DMS53 (cell line): ENCODE results near the gene CD101.

Experiments
- DNase-seq: peaks from one replicate; lab custom pipeline; 2025; lab: John Stamatoyannopoulos, UW

Gene CD101

DNA sequence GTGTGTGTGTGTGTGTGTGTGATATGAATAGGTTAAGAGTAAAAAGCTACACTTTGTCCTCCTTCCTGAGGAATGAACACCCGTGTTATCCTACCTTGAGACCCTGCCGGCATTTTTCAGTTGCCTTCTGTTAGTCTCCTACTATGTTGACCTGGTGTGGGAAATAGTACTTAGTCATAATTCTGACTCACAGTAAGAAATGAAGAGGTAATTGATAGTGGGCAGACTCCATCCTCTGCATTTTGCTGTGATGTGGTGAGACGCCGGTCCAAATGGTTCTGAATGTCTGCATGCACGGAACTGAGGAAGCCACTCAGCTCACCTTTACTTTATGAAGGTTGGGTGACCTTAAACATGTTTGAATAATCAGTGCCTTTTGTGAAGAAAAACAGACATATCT, 12.6 kb downstream of the CD101 start:
- peak; percentile 17 for DNase-seq

GRCh38 chr1:117015724-117016123, 14.2 kb downstream of the CD101 start:
- no peak for DNase-seq

DNA sequence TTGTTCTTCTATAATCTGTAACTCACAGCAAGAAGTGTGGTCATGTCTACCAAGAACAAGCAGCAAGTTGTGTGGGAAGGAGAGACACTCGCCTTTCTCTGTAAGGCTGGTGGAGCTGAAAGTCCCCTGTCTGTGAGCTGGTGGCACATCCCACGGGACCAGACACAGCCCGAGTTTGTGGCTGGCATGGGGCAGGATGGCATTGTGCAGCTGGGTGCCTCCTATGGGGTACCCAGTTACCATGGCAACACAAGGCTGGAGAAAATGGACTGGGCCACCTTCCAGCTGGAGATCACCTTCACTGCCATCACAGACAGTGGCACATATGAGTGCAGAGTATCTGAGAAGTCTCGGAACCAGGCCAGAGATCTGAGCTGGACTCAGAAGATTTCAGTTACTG, 15.5 kb downstream of the CD101 start:
- no peak for DNase-seq

DNA sequence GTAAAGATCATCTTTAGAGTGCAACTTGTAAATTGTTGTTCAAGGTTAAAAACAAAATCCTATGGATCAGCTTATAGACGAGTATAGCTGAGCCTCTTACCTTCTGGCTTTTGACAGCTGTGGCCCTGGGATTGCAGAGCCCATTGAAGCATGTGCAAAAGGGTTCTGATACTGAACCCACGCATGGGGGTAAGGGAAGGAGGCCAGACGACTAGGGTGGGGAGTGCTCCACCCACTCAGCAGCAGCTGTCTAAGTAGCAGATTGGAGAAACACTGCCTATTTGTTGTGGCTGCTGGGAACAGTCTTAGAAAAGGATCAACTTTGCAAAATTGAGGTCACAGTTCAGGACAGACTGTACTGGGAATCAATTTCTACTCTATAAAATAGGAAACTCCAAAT, 16.1 kb downstream of the CD101 start:
- no peak for DNase-seq

DNA sequence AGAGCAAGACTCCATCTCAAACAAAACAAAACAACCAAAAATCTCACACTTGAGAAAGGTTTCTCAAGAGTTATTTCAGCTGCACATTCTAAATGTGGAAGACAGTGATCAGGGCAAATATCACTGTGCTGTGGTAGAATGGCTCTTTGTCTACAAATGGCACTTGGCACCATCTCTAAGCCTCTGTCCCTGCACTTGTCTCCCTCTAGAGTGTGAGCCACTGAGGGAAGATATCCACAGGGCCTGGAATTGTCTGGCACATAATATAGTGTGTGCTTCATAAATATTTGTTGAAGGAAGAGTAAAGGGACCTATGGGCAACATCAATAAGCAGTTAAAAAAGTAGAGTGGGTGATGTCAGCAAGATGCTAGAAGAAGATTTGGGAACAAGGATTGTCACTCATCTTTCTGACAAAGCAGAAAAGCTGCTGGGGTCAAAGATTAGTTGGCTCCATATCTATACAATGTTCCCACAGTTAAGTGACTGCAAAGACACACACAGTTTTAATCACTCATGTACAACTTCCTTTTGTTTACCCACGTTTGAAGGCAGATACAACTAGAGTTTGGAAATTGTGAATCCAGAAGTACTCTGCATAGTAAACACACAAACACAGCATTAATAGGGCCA, 19.1 kb downstream of the CD101 start:
- no peak for DNase-seq

- DNase-seq = no peak
Measured at GRCh38 chr1:117022114-117022513, 20.6 kb downstream of the CD101 start.

DNA sequence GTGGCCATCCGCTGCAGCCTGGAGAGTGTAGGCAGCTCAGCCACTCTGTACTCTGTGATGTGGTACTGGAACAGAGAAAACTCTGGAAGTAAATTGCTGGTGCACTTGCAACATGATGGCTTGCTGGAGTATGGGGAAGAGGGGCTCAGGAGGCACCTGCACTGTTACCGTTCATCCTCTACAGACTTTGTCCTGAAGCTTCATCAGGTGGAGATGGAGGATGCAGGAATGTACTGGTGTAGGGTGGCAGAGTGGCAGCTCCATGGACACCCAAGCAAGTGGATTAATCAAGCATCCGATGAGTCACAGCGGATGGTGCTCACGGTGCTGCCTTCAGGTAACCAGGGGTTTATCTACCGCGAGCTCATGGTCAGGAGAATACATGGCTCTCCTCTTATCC, 24.0 kb downstream of the CD101 start:
- DNase-seq = no peak

- DNase-seq = no peak
Measured at GRCh38 chr1:117026361-117026760, 24.8 kb downstream of the CD101 start.

DNA sequence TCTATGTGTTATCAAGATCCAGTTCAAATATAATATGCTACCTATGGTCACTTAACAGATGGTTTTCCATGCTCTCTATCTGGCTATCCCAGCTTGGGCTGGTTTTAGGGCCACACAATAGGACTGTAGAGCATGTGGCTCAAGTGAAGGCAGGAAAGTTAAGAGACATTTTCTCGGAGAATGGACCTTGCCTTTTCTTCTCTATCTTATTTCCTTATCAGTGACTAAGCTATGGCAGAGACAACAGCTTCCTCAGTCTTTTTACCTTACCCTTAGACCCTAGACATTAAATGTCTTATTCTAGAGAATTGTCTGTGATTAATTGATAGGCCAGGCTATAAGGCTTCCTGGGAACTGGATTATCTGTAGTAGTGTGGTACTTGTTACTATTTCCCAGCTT, 28.1 kb downstream of the CD101 start:
- DNase-seq = no peak

DNA sequence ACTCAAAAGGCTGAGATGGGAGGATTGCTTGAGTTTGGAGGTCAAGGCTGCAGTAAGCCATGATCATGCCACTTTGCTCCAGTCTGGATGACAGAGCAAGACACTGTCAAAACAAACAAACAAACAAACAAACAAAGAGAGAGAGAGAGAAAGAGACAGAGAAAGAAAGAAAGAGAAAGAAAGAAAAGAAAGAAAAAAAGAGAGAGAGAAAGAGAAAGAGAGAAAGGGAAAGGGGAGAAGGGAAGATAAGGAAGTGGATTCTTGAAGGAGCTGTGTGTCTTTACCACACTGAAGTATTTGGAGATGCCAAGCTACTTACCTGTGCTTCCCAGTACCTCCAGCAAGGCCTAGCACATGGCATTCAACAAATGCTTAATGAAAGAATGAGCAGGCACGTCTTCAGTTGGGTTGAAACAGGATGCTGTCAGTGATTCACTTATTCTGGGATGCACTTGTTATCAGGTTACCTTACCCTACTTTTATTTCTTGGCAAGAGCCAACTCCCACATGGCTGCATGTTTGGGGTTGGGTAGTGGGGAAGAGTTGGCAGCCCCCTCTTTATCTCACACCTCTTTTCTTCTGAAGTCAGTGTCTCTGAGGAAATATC, 28.8 kb downstream of the CD101 start:
- DNase-seq = no peak

GRCh38 chr1:117032266-117032665, 30.7 kb downstream of the CD101 start:
- DNase-seq = no peak

GRCh38 chr1:117032681-117033539, 31.4 kb downstream of the CD101 start:
- no peak for DNase-seq

DNA sequence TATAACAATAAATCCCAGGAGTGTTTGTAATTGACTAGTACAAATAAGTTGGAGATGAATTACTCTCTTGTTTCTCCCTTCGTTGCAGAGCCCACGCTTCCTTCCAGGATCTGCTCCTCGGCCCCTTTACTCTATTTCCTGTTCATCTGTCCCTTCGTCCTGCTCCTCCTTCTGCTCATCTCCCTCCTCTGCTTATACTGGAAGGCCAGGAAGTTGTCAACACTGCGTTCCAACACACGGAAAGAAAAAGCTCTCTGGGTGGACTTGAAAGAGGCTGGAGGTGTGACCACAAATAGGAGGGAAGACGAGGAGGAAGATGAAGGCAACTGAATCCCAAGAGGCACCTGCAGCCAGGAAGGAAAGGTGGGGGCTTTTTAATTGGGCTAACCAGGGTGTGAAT, 32.2 kb downstream of the CD101 start:
- no peak for DNase-seq

GRCh38 chr1:117034791-117035290, 33.3 kb downstream of the CD101 start:
- no peak for DNase-seq

- DNase-seq = no peak
Measured at GRCh38 chr1:117036018-117036461, 34.5 kb downstream of the CD101 start.

DNA sequence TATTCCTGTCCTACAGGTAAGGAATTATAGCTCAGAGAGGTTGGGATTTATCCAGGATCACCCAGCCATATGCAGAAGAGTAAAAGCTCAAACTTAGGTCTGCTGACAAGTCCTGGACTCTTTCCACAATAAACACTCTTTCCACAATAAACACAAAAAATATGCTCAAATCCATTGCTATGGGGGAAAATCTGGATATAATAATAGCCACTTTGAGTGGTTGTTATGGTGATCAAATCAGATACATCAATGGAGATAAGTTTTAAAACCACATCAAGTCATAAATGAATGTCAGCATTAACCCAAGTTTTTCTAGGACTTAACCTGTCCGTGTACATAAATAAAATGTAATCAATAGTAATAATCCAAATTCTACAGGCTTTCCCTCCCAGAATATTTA, 36.2 kb downstream of the CD101 start:
- no peak for DNase-seq

GRCh38 chr1:117038236-117038635, 36.7 kb downstream of the CD101 start:
- DNase-seq = no peak

GRCh38 chr1:117044217-117044616, 42.7 kb downstream of the CD101 start:
- DNase-seq = no peak

- no peak for DNase-seq
Measured at GRCh38 chr1:117045644-117046043, 44.1 kb downstream of the CD101 start.

GRCh38 chr1:117046781-117047180, 45.2 kb downstream of the CD101 start:
- DNase-seq = no peak

GRCh38 chr1:117047271-117047670, 45.7 kb downstream of the CD101 start:
- DNase-seq = no peak

DNA sequence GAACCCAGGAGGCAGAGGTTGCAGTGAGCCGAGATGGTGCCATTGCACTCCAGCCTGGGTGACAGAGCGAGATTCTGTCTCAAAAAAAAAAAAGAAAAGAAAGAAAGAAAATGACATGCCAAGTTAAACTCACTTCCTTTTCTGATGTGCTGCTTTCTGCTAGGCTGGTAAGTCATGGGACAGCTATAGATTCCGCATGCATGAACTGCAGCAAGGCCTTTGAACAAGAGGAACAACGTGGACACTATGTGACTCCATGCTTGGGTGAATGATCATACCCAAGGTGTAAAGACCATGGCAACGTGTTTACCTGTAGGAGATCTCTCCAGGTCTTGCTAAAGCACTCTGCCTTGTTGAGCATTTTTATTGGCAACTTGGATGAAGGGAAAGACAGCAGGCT, 48.3 kb downstream of the CD101 start:
- DNase-seq = no peak
